Measurements from ENCODE around the gene NFKBIZ. TPM values are rescaled to one million over a fixed set of nuclear protein-coding genes. Genes with fewer than 3 reads are reported as not detected.

Gene NFKBIZ
- total and polyA plus RNA-seq, 2 donors (not counting 3 experiments of a cell fraction or from before 2014, with no cell fraction given): 17.5 to 28.9 TPM

- Histone ChIP-seq H3K36me3 (ENCODE audit: control insufficient read depth in 2 of 2, extremely low read depth in 1 of 2, insufficient read depth in 2 of 2, low read length in 2 of 2) (peaks cover 17 to 31% of the 10 kb centered on the region in 2 experiments), H3K4me2 (ENCODE audit: insufficient read depth, low read length) (no peak overlapping the region), H3K79me2 (ENCODE audit: control insufficient read depth, insufficient read depth, low read length) (peaks cover 10% of the 10 kb centered on the region), H4K20me1 (replicated peaks; ENCODE audit: control insufficient read depth, extremely low read depth, insufficient read depth, low read length) (no peaks in the 10 kb centered on the region), H3K4me3 (replicated peaks in 1 of 3; ENCODE audit: insufficient read depth in 1 of 3, low read depth in 1 of 3, low read length in 3 of 3) (no peak overlapping the region), H3K9ac (replicated peaks; ENCODE audit: extremely low read depth, insufficient read depth, low read length) (no peak overlapping the region), H3K27me3 (ENCODE audit: control insufficient read depth in 2 of 2, insufficient read depth in 2 of 2, low read length in 2 of 2) (no peaks in the 10 kb centered on the region), H3K9me1 (replicated peaks; ENCODE audit: control insufficient read depth, extremely low read depth, insufficient read depth, low read length) (no peaks in the 10 kb centered on the region), H2AFZ (ENCODE audit: low read depth, low read length) (no peak overlapping the region), H3K4me1 (ENCODE audit: control insufficient read depth, extremely low read depth, insufficient read depth, low read length) (peaks cover 5% of the 10 kb centered on the region), H3K9me3 (replicated peaks; ENCODE audit: control insufficient read depth, insufficient read depth, low read length) (no peaks in the 10 kb centered on the region), H3K27ac (ENCODE audit: insufficient read depth, low read depth, low read length) (no peak overlapping the region)
- FAIRE-seq (no peak), DNase-seq (ENCODE audit: low read depth, low spot score) (no peak)
- TF ChIP-seq JUN (IDR thresholded peaks at IDR 0.05; ENCODE audit: borderline replicate concordance, insufficient read depth, insufficient read length, low read depth) (no peak), FOS (IDR thresholded peaks at IDR 0.05; ENCODE audit: borderline replicate concordance, insufficient read depth, low read length) (no peak), CTCF (IDR thresholded peaks at IDR 0.05; ENCODE audit: extremely low read depth in 1 of 2, insufficient read depth in 1 of 2, low read depth in 1 of 2, low read length in 2 of 2) (no peak), EZH2 (IDR thresholded peaks at IDR 0.05; ENCODE audit: borderline replicate concordance, low read depth, low read length, severe bottlenecking) (no peak), POLR2AphosphoS5 (IDR thresholded peaks at IDR 0.05; ENCODE audit: insufficient read depth, low read depth, low read length) (no peak), MAX (IDR thresholded peaks at IDR 0.05; ENCODE audit: insufficient read depth, insufficient read length) (no peak), POLR2A (IDR thresholded peaks at IDR 0.05; ENCODE audit: low read depth, low read length) (no peak), MYC (IDR thresholded peaks at IDR 0.05; ENCODE audit: low read depth, low read length) (no peak), GATA2 (IDR thresholded peaks at IDR 0.05; ENCODE audit: insufficient read depth, insufficient read length, low read depth, low read length) (no peak)
- CTCF ChIA-PET: interaction anchor here (1.2 to 1.9 kb wide), 3 partner anchors 9 to 368 kb away, joined by 3 to 11 read pairs (median 3); no protein-coding TSS in a partner anchor
- no TSS peak for BruUV-seq (replicated peaks)
- POLR2A ChIA-PET: no interaction called here
- dilution Hi-C loops (cut with MboI; ENCODE audit: extremely low pct_ligation_motif_present, low sequenced_read_pairs) (loop anchor here (25.0 kb wide), 1 partner anchor 301 kb away; no protein-coding TSS in a partner anchor), intact Hi-C loops (cut with micrococcal nuclease) (no loop called here)
Observed at GRCh38 chr3:101861212-101861788, 12.0 kb downstream of the NFKBIZ start.
